Measurements from ENCODE around the gene ZBTB16.

DNA sequence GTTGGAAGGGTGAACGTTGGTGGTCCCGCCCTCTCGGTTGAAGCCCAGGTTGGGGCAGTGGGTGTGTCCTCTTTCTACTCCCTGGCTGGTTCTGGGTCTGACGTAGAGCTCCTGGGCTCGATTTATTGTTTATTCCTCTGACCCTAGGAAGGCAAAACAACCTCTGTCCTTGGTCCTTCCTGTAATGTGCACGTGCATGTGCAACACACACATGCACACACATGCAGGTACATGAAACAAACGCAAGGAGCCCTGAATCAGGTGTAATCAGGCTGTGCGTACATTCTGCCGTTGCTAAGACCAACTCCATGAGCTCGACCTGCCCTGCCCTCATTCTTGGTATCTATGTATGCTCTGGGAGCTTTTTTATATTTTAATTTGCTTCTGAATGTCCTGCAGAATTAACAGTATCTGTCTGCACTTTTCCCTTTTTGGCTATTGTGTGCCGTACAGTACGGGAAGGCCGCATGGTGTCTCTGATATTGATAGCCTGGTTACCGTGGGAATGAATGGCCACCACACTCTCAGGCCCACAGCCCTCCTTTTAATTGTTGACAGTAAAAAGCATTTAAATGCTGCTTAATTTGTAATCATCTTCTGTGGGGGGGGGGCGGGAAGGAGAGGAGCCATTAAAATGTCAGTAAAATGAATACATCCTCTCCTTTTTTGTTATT, 170.7 kb downstream of the ZBTB16 start:
- TF ChIP-seq POLR2A (IDR thresholded peaks at IDR 0.05; ENCODE audit: extremely low read depth, insufficient read length): no peak
- TF ChIP-seq, protein P1, sequence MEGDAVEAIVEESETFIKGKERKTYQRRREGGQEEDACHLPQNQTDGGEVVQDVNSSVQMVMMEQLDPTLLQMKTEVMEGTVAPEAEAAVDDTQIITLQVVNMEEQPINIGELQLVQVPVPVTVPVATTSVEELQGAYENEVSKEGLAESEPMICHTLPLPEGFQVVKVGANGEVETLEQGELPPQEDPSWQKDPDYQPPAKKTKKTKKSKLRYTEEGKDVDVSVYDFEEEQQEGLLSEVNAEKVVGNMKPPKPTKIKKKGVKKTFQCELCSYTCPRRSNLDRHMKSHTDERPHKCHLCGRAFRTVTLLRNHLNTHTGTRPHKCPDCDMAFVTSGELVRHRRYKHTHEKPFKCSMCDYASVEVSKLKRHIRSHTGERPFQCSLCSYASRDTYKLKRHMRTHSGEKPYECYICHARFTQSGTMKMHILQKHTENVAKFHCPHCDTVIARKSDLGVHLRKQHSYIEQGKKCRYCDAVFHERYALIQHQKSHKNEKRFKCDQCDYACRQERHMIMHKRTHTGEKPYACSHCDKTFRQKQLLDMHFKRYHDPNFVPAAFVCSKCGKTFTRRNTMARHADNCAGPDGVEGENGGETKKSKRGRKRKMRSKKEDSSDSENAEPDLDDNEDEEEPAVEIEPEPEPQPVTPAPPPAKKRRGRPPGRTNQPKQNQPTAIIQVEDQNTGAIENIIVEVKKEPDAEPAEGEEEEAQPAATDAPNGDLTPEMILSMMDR (IDR thresholded peaks at IDR 0.05; ENCODE audit: low read depth, low read length): no peak

Data from NB4 (cell line).